H9 (cell line): ENCODE results near the gene TRIL. TPM values are rescaled to one million over a fixed set of nuclear protein-coding genes. Genes with fewer than 3 reads are reported as not detected.

Experiments
- DNase-seq: peaks from one replicate; pipeline ENCODE4 v3.0.0-alpha.2; 2017
- H2AFZ ChIP-seq: one replicate; pipeline ENCODE4 v1.6.1; 2013; ENCODE audit warnings: mild to moderate bottlenecking, low read length, control low read depth, moderate library complexity
- H2AK5ac ChIP-seq: 2 replicates; pipeline ENCODE4 v1.6.1; 2013; ENCODE audit warnings: low read length, control low read depth, mixed read lengths; ENCODE audit not compliant: insufficient read length
- H2BK120ac ChIP-seq: one replicate; pipeline ENCODE4 v1.6.1; 2013; ENCODE audit warnings: low read depth, mild to moderate bottlenecking, low read length, control low read depth, inconsistent platforms; ENCODE audit not compliant: poor library complexity, severe bottlenecking
- H2BK12ac ChIP-seq: 2 replicates; pipeline ENCODE4 v1.6.1; 2013; ENCODE audit warnings: low read length, control low read depth, mixed read lengths, low read depth; ENCODE audit not compliant: insufficient read length
- H2BK15ac ChIP-seq: 2 replicates; pipeline ENCODE4 v1.6.1; 2013; ENCODE audit warnings: low read depth, low read length, control low read depth
- H2BK20ac ChIP-seq: one replicate; pipeline ENCODE4 v1.6.1; 2013; ENCODE audit warnings: low read depth, mild to moderate bottlenecking, low read length, control low read depth, inconsistent platforms; ENCODE audit not compliant: poor library complexity, severe bottlenecking
- H2BK5ac ChIP-seq: 2 replicates; pipeline ENCODE4 v1.6.1; 2013; ENCODE audit warnings: low read length, control low read depth, mixed read lengths; ENCODE audit not compliant: insufficient read length
- H3K14ac ChIP-seq: 2 replicates; pipeline ENCODE4 v1.6.1; 2013; ENCODE audit warnings: low read length, control low read depth; ENCODE audit not compliant: insufficient read depth
- H3K18ac ChIP-seq: 2 replicates; pipeline ENCODE4 v1.6.1; 2013; ENCODE audit warnings: low read depth, mild to moderate bottlenecking, mixed read lengths, low read length, control low read depth; ENCODE audit not compliant: insufficient read length
- H3K23ac ChIP-seq: 2 replicates; pipeline ENCODE4 v1.6.1; 2013; ENCODE audit warnings: low read length, control low read depth, mixed read lengths, low read depth; ENCODE audit not compliant: insufficient read length
- H3K23me2 ChIP-seq: 2 replicates; pipeline ENCODE4 v1.6.1; 2013; ENCODE audit warnings: low read depth, mild to moderate bottlenecking, mixed read lengths, low read length, control low read depth; ENCODE audit not compliant: insufficient read length, poor library complexity, severe bottlenecking
- H3K27ac ChIP-seq: 2 replicates; pipeline ENCODE4 v1.5.1; 2013; ENCODE audit warnings: low read length, control low read depth, mixed read lengths, low read depth; ENCODE audit not compliant: insufficient read length
- H3K27me3 ChIP-seq: 2 replicates; pipeline ENCODE4 v1.6.1; 2013; ENCODE audit warnings: low read length, control low read depth, inconsistent platforms; ENCODE audit not compliant: insufficient read depth
- H3K4ac ChIP-seq: 2 replicates; pipeline ENCODE4 v1.6.1; 2013; ENCODE audit warnings: low read depth, mild to moderate bottlenecking, control low read depth, inconsistent platforms, low read length, moderate library complexity
- H3K4me1 ChIP-seq: 2 replicates; pipeline ENCODE4 v1.6.1; 2013; ENCODE audit warnings: low read length, control low read depth, inconsistent platforms; ENCODE audit not compliant: insufficient read depth
- H3K4me2 ChIP-seq: 2 replicates; pipeline ENCODE4 v1.6.1; 2013; ENCODE audit warnings: low read length, control low read depth, mixed read lengths; ENCODE audit not compliant: insufficient read length, insufficient read depth
- H3K56ac ChIP-seq: 2 replicates; pipeline ENCODE4 v1.6.1; 2013; ENCODE audit warnings: low read depth, mild to moderate bottlenecking, mixed read lengths, low read length, control low read depth; ENCODE audit not compliant: insufficient read length
- H3K79me1 ChIP-seq: 2 replicates; pipeline ENCODE4 v1.6.1; 2013; ENCODE audit warnings: low read depth, mild to moderate bottlenecking, moderate library complexity, low read length, control low read depth, inconsistent platforms; ENCODE audit not compliant: insufficient read depth, poor library complexity, severe bottlenecking
- H3K79me2 ChIP-seq: 2 replicates; pipeline ENCODE4 v1.6.1; 2013; ENCODE audit warnings: low read length, control low read depth, inconsistent platforms; ENCODE audit not compliant: insufficient read depth
- H3K9ac ChIP-seq: 2 replicates; pipeline ENCODE4 v1.6.1; 2013; ENCODE audit warnings: low read length, control low read depth, mixed read lengths; ENCODE audit not compliant: insufficient read length; ENCODE audit errors: extremely low read depth
- H3K9me3 ChIP-seq: one replicate; pipeline ENCODE4 v1.6.1; 2013; ENCODE audit warnings: low read depth, low read length, inconsistent platforms; ENCODE audit not compliant: control insufficient read depth
- H3T11ph ChIP-seq: one replicate; pipeline ENCODE4 v1.6.1; 2013; ENCODE audit warnings: mild to moderate bottlenecking, low read length, control low read depth, inconsistent platforms
- H4K20me1 ChIP-seq: one replicate; pipeline ENCODE4 v1.6.1; 2013; ENCODE audit not compliant: control insufficient read depth, insufficient read length, insufficient read depth
- H4K5ac ChIP-seq: 2 replicates; pipeline ENCODE4 v1.6.1; 2013; ENCODE audit warnings: low read depth, mild to moderate bottlenecking, mixed read lengths, low read length, control low read depth; ENCODE audit not compliant: insufficient read length
- H4K8ac ChIP-seq: replicated peaks from 2 replicates; pipeline ENCODE4 v1.6.1; 2013; ENCODE audit warnings: low read length, control low read depth, mixed read lengths, low read depth; ENCODE audit not compliant: insufficient read length
- H4K91ac ChIP-seq: 2 replicates; pipeline ENCODE4 v1.6.1; 2013; ENCODE audit warnings: low read depth, mild to moderate bottlenecking, moderate library complexity, mixed read lengths, low read length, control low read depth; ENCODE audit not compliant: insufficient read length
- H3K27ac Mint-ChIP-seq, 3 experiments: 2 replicates in 2 of 3; 3 replicates in 1 of 3; pipeline ENCODE4 v1.8.0; 2020 to 2021; ENCODE audit warnings: mixed read lengths in 3 of 3, mild to moderate bottlenecking in 1 of 3, moderate library complexity in 1 of 3
- H3K27me3 Mint-ChIP-seq: 2 replicates; pipeline ENCODE4 v1.8.0; 2021; ENCODE audit warnings: low read depth, mild to moderate bottlenecking, moderate library complexity, mixed read lengths
- H3K36me3 Mint-ChIP-seq, 3 experiments: 2 replicates in 2 of 3; 3 replicates in 1 of 3; pipeline ENCODE4 v1.8.0; 2020 to 2021; ENCODE audit warnings: low read depth in 3 of 3, mixed read lengths in 3 of 3; ENCODE audit not compliant: insufficient read depth in 1 of 3
- H3K4me1 Mint-ChIP-seq, 2 experiments: 2 replicates each; pipeline ENCODE4 v1.8.0; 2020; ENCODE audit warnings: mixed read lengths in 2 of 2
- H3K4me3 Mint-ChIP-seq, 2 experiments: 2 replicates in 1 of 2; 3 replicates in 1 of 2; pipeline ENCODE4 v1.8.0; 2020 to 2021; ENCODE audit warnings: mild to moderate bottlenecking in 2 of 2, mixed read lengths in 2 of 2, moderate library complexity in 1 of 2
- H3K9me3 Mint-ChIP-seq, 2 experiments: 2 replicates in 1 of 2; 3 replicates in 1 of 2; pipeline ENCODE4 v1.8.0; 2020; ENCODE audit warnings: mild to moderate bottlenecking in 2 of 2, mixed read lengths in 2 of 2, moderate library complexity in 1 of 2
- WGBS: extraction: QIAGEN DNeasy Blood & Tissue Kit; methylation state at CpG from one replicate; pipeline ENCODE4 v1.1.7; 2013; ENCODE audit warnings: missing lambda C conversion rate, low lambda C conversion rate, mixed read lengths; ENCODE audit not compliant: insufficient read length; ENCODE audit errors: extremely low coverage; 5-methylcytosine and 5-hydroxymethylcytosine counted together
- total RNA-seq: library from RNA; stranded (reverse); gene quantifications from 2 replicates; pipeline ENCODE4 v1.2.1, GENCODE V29; 2021
- TF ChIP-seq, protein P1 (sequence below): fragments of 200-600 bp; sonication (generic); conservative IDR thresholded peaks from 3 replicates; pipeline ENCODE4 v1.8.0; 2021; ENCODE audit warnings: antibody characterized with exemption, mild to moderate bottlenecking

The TRIL gene
- total RNA-seq, 1 experiment from 2014 or later, result 3.1 TPM

DNA sequence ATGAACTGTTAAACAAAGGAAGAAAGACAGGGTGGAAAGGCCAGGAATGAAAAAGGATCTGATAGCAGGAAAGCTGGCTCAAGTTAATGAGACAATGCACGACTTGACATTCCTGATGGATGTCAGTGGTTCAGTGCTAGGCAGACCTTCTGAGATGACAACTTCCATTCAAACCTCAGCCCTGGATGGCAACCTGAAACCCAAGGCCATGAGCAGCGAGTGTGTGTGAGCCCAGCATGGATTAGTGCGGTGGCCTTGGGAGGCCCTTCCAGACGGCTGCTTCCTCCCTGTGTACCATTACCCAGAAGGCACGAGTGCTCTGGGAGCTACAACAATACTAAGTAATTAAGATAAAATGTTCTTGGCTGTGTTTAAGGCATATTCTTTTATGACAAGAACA is 18.8 kb downstream of the TRIL start:
- Histone ChIP-seq H3K23me2 (no peaks in the 10 kb centered on the region), H3K4me2 (no peak overlapping the region), H2BK5ac (no peak overlapping the region), H3K4ac (no peak overlapping the region), H3K14ac (no peak overlapping the region), H3T11ph (no peak overlapping the region), H4K5ac (no peak overlapping the region), H3K56ac (no peak overlapping the region), H3K79me1 (no peaks in the 10 kb centered on the region), H2AK5ac (no peak overlapping the region), H3K27ac (no peak overlapping the region), H4K8ac (no peak overlapping the region), H2BK15ac (no peak overlapping the region), H3K9me3 (no peaks in the 10 kb centered on the region), H2BK12ac (no peak overlapping the region), H4K20me1 (no peaks in the 10 kb centered on the region), H3K18ac (no peak overlapping the region), H3K9ac (no peak overlapping the region), H3K4me1 (no peaks in the 10 kb centered on the region), H2BK20ac (no peak overlapping the region), H3K27me3 (no peaks in the 10 kb centered on the region), H4K91ac (no peak overlapping the region), H2BK120ac (no peak overlapping the region), H3K79me2 (0 out of 2 replicates have a peak, but pooled peaks cover 2% of the 10 kb centered on the region), H2AFZ (no peak overlapping the region), H3K23ac (no peak overlapping the region)
- H3K4me1 Mint-ChIP-seq, result peaks cover 10 to 16% of the 10 kb centered on the region in 2 experiments
- peaks cover 0 to 6% (median 4%) of the 10 kb centered on the region in 3 experiments; a peak in 1 of 7 replicates for H3K36me3 Mint-ChIP-seq
- H3K4me3 Mint-ChIP-seq, result no peak overlapping the region
- no peak overlapping the region for H3K27ac Mint-ChIP-seq
- DNase-seq, result no peak
- TF ChIP-seq, protein P1, sequence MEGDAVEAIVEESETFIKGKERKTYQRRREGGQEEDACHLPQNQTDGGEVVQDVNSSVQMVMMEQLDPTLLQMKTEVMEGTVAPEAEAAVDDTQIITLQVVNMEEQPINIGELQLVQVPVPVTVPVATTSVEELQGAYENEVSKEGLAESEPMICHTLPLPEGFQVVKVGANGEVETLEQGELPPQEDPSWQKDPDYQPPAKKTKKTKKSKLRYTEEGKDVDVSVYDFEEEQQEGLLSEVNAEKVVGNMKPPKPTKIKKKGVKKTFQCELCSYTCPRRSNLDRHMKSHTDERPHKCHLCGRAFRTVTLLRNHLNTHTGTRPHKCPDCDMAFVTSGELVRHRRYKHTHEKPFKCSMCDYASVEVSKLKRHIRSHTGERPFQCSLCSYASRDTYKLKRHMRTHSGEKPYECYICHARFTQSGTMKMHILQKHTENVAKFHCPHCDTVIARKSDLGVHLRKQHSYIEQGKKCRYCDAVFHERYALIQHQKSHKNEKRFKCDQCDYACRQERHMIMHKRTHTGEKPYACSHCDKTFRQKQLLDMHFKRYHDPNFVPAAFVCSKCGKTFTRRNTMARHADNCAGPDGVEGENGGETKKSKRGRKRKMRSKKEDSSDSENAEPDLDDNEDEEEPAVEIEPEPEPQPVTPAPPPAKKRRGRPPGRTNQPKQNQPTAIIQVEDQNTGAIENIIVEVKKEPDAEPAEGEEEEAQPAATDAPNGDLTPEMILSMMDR, result no peak
- WGBS, result no CpG with 5 or more reads among the region's 5 CpGs
- H3K9me3 Mint-ChIP-seq, result peaks cover 2 to 8% of the 10 kb centered on the region in 2 experiments; a peak in 2 of 5 replicates
- peaks cover 1% of the 10 kb centered on the region; the same call in 1 of the 2 replicates for H3K27me3 Mint-ChIP-seq
